GM15510 (cell line): ENCODE data around the gene ST6GAL1.
A peak's percentile ranks its signal among the peaks of the same experiment; 100 is the strongest.

ENCODE experiments used
- POLR2A ChIP-seq: IDR thresholded peaks from 3 replicates; pipeline ENCODE4 v1.6.1; 2011; ENCODE audit warnings: borderline replicate concordance; ENCODE audit not compliant: insufficient read length; ENCODE audit errors: extremely low read depth

The ST6GAL1 gene

GRCh38 chr3:187062526-187063177, 132.3 kb downstream of the ST6GAL1 start:
- no peak for TF ChIP-seq POLR2A

- TF ChIP-seq POLR2A: no peak
Observed at GRCh38 chr3:187063286-187064121, 133.2 kb downstream of the ST6GAL1 start.

DNA sequence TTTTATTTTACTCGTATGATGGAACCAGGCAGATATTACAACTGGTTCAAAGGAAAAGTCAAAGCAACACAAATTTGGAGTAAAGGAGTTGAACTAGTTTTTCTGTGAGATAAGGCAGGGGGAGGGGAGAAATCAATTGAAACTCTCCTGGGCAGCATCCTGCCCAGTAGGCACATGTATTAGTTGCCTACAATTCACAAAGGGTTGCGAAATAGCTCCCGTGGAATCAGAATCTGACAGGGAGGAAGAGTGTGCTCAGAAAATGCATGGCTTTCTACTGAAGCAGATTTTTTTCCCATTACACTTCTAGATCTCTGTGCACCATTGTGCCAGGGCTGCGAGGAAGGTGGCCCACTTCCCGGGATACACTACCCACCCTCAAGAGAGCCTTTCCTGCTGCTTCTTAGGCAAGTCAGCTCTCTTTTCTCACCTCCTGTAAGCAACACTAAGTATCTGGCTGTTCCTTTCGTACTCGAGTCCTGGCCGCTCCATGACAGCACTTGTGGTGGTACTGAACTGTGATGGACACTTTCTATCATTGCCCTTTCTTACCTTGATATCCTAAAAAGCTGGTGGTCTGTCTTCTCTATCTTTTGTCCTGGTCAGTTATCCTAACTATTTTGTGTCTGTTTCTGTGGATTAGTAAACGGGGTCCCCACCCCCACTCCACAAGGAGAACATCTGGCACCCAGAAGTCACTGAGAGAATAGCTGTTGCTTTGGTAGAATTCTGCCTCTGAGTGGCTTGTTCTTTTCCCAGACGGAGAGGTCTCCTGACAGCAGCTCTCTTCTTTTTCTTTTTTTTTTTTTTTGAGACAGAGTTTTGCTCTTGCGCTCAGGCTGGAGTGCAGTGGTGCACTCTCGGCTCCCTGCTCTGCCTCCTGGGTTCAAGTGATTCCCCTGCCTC, 134.1 kb downstream of the ST6GAL1 start:
- peak; percentile 37 for TF ChIP-seq POLR2A

GRCh38 chr3:187066228-187066995, 136.1 kb downstream of the ST6GAL1 start:
- no peak for TF ChIP-seq POLR2A

GRCh38 chr3:187068787-187069186, 138.5 kb downstream of the ST6GAL1 start:
- TF ChIP-seq POLR2A: peak; percentile 18

DNA sequence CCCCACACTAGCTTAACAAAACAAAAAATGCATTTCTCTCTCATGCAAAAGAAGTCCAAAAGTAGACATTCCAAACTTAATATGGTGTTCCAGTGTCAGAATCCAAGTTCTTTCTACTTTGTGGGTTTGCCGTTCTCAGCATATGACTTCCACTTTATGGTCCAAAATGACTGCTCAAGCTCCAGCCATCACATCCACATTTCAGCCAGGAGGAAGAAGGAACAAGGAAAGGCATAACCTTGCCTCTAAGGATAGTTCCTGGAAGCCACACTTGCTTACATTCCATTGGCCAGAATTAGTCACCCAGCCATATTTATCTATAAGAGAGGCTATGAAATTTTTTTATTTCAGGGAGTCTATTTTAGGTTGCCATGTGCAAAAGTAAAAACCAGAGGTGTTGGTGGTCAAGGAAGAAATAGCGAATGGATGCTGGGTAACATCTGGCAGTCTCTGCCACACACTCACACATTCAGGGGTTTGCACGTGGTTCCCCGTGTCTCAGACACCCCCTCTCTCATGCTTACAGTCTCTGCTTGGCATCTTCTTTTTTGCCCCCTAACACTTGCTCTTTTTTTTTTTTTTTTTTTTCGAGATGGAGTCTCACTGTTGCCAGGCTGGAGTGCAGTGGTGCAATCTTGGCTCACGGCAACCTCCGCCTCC, 139.7 kb downstream of the ST6GAL1 start:
- no peak for TF ChIP-seq POLR2A

DNA sequence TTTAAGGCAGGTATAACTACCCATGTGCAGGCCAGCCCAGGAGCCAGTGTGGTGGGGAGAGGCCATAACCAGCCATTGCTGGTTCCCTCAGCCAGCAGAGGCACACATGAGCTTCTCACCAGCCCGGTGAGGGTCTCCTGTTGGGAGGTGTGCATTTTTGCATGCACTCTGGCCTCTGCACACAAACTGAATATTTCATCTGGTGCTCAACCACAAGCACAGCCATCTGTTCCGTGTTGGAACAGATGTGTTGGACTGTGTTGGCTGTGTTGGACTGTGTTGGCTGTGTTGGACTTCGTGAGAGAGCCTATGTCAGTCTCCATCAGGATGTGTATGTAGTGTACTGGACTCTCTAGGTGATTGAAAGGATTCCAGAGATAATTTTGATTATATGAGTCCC, 141.8 kb downstream of the ST6GAL1 start:
- no peak for TF ChIP-seq POLR2A

DNA sequence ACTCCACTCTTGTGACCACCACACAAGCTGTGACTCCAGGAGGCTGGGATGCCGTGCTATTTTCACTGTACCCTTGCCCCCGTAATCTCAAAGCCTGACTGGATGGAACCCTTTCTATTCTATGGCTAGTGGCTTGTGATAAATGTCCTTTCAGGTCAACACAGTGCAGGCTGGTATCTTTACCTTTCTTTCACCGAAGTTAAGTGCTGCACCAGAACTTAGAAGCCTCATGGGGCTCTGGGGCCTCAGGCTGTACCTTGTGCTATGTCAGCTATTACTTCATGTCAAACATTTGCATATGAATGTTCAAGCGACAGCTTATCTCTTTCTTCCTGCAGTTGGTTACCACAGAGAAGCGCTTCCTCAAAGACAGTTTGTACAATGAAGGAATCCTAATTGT, 142.2 kb downstream of the ST6GAL1 start:
- TF ChIP-seq POLR2A: no peak

- no peak for TF ChIP-seq POLR2A
Observed at GRCh38 chr3:187073581-187074098, 143.3 kb downstream of the ST6GAL1 start.

DNA sequence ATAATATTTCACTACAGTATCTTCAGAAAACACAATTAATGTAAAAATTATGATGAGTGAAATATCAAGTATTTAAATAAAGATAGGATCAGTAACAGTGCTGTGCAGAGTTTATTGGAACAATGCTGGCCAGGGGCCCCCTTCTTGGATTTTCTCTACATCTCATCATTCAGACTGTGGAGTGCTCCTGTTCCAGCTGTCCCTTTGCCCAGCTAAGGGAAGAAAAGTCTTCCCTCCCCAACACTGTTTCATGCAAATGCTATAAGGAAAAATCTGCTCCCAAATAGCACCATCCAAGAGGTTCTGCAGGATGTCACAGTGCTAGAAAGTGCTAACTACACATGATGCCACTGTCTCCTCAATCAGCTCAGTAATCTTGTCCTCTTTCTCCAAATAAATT, 144.5 kb downstream of the ST6GAL1 start:
- TF ChIP-seq POLR2A: no peak

- TF ChIP-seq POLR2A: no peak
Observed at GRCh38 chr3:187076297-187076696, 146.0 kb downstream of the ST6GAL1 start.

DNA sequence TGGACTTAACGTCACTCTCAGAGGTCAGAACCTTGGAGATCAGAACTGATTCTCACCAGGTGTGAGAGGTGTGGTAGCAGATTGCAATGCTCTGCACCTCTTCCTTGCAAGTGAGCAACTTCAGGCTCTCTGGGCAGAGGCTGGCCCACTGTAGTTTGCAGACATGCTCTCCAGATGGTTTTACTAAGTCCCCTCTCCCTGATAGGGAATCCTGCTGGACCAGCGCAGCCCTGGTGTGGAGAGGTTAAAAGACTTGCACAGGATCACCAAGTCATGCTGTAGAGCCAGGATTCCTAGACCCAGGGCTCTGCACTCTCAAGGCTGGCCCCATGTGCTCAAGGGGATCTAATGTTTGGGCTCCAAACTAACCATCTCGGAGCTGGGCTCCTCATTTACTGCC, 146.8 kb downstream of the ST6GAL1 start:
- TF ChIP-seq POLR2A: no peak

GRCh38 chr3:187077537-187077936, 147.2 kb downstream of the ST6GAL1 start:
- no peak for TF ChIP-seq POLR2A
